ENCODE measurements around the gene RIMBP2.

DNA sequence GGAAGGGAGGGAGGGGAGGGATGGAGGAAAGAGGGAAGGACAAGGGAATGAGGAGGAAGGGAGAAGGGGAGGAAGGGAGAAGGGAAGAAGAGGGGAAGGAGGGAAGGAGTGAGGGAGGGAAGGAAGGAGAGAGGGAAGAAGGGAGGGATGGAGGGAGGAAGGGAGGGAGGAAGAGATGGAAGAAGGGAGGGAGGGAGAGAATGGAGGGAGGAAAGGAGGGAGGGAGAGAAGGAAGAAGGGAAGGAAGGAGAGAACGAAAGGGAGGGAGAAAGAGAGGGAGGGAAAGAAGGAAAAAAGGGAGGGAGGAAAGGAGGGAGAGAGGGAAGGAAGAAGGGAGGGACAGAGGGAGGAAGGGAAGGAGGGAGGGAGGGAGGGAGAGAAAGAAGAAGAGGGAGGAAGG lies 49.5 kb downstream of the RIMBP2 start:
- TF ChIP-seq, protein P1, sequence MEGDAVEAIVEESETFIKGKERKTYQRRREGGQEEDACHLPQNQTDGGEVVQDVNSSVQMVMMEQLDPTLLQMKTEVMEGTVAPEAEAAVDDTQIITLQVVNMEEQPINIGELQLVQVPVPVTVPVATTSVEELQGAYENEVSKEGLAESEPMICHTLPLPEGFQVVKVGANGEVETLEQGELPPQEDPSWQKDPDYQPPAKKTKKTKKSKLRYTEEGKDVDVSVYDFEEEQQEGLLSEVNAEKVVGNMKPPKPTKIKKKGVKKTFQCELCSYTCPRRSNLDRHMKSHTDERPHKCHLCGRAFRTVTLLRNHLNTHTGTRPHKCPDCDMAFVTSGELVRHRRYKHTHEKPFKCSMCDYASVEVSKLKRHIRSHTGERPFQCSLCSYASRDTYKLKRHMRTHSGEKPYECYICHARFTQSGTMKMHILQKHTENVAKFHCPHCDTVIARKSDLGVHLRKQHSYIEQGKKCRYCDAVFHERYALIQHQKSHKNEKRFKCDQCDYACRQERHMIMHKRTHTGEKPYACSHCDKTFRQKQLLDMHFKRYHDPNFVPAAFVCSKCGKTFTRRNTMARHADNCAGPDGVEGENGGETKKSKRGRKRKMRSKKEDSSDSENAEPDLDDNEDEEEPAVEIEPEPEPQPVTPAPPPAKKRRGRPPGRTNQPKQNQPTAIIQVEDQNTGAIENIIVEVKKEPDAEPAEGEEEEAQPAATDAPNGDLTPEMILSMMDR (optimal IDR thresholded peaks at IDR 0.05 in 1 of 3, IDR thresholded peaks at IDR 0.05 in 1 of 3, conservative IDR thresholded peaks at IDR 0.05 in 1 of 3; ENCODE audit: extremely low read depth in 1 of 3, insufficient read depth in 2 of 3, low read length in 3 of 3) = no peak
- TF ChIP-seq EZH2 (IDR thresholded peaks at IDR 0.05; ENCODE audit: low read length) = no peak
